ENCODE results near the gene TFDP1. TPM values are rescaled to one million over a fixed set of nuclear protein-coding genes. Genes with fewer than 3 reads are reported as not detected.

Gene TFDP1
- total RNA-seq, 1 experiment from 2014 or later: 45.6 TPM

- in situ Hi-C loops (cut with HindIII; ENCODE audit: low pct_unique_long_range_greater_than_20kb, low sequenced_read_pairs): no loop called here
- DNase-seq (ENCODE audit: low read depth, low spot score): no peak
Observed at GRCh38 chr13:113632706-113633484, 48.3 kb downstream of the TFDP1 start.

- no peak for DNase-seq (ENCODE audit: low read depth, low spot score)
- in situ Hi-C loops (cut with HindIII; ENCODE audit: low pct_unique_long_range_greater_than_20kb, low sequenced_read_pairs): no loop called here
Observed at GRCh38 chr13:113633485-113633873, 48.9 kb downstream of the TFDP1 start.

- in situ Hi-C loops (cut with HindIII; ENCODE audit: low pct_unique_long_range_greater_than_20kb, low sequenced_read_pairs): no loop called here
- no peak for DNase-seq (ENCODE audit: low read depth, low spot score)
Observed at GRCh38 chr13:113634279-113635047, 49.9 kb downstream of the TFDP1 start.

- in situ Hi-C loops (cut with HindIII; ENCODE audit: low pct_unique_long_range_greater_than_20kb, low sequenced_read_pairs): no loop called here
Observed at GRCh38 chr13:113635048-113635420, 50.5 kb downstream of the TFDP1 start.

GRCh38 chr13:113635709-113636108, 51.2 kb downstream of the TFDP1 start:
- in situ Hi-C loops (cut with HindIII; ENCODE audit: low pct_unique_long_range_greater_than_20kb, low sequenced_read_pairs): no loop called here
- DNase-seq (ENCODE audit: low read depth, low spot score): no peak

More at GRCh38 chr13:113635048-113635420, 50.5 kb downstream of the TFDP1 start:
- DNase-seq (ENCODE audit: low read depth, low spot score): no peak

GRCh38 chr13:113636266-113636963, 51.9 kb downstream of the TFDP1 start:
- in situ Hi-C loops (cut with HindIII; ENCODE audit: low pct_unique_long_range_greater_than_20kb, low sequenced_read_pairs): no loop called here
- no peak for DNase-seq (ENCODE audit: low read depth, low spot score)

GRCh38 chr13:113637262-113638160, 53.0 kb downstream of the TFDP1 start:
- in situ Hi-C loops (cut with HindIII; ENCODE audit: low pct_unique_long_range_greater_than_20kb, low sequenced_read_pairs): no loop called here
- DNase-seq (ENCODE audit: low read depth, low spot score): no peak

- no peak for DNase-seq (ENCODE audit: low read depth, low spot score)
- in situ Hi-C loops (cut with HindIII; ENCODE audit: low pct_unique_long_range_greater_than_20kb, low sequenced_read_pairs): no loop called here
Observed at GRCh38 chr13:113638173-113638746, 53.7 kb downstream of the TFDP1 start.

- DNase-seq (ENCODE audit: low read depth, low spot score): no peak
- in situ Hi-C loops (cut with HindIII; ENCODE audit: low pct_unique_long_range_greater_than_20kb, low sequenced_read_pairs): no loop called here
Observed at GRCh38 chr13:113638806-113639205, 54.3 kb downstream of the TFDP1 start.

GRCh38 chr13:113639616-113640262, 55.2 kb downstream of the TFDP1 start:
- in situ Hi-C loops (cut with HindIII; ENCODE audit: low pct_unique_long_range_greater_than_20kb, low sequenced_read_pairs): no loop called here
- no peak for DNase-seq (ENCODE audit: low read depth, low spot score)

GRCh38 chr13:113641426-113641825, 56.9 kb downstream of the TFDP1 start:
- in situ Hi-C loops (cut with HindIII; ENCODE audit: low pct_unique_long_range_greater_than_20kb, low sequenced_read_pairs): no loop called here
- no peak for DNase-seq (ENCODE audit: low read depth, low spot score)

GRCh38 chr13:113642563-113642962, 58.0 kb downstream of the TFDP1 start:
- in situ Hi-C loops (cut with HindIII; ENCODE audit: low pct_unique_long_range_greater_than_20kb, low sequenced_read_pairs): no loop called here
- DNase-seq (ENCODE audit: low read depth, low spot score): no peak

GRCh38 chr13:113643593-113643992, 59.0 kb downstream of the TFDP1 start:
- in situ Hi-C loops (cut with HindIII; ENCODE audit: low pct_unique_long_range_greater_than_20kb, low sequenced_read_pairs): no loop called here
- no peak for DNase-seq (ENCODE audit: low read depth, low spot score)

- in situ Hi-C loops (cut with HindIII; ENCODE audit: low pct_unique_long_range_greater_than_20kb, low sequenced_read_pairs): no loop called here
- no peak for DNase-seq (ENCODE audit: low read depth, low spot score)
Observed at GRCh38 chr13:113644800-113645199, 60.2 kb downstream of the TFDP1 start.

- no peak for DNase-seq (ENCODE audit: low read depth, low spot score)
- in situ Hi-C loops (cut with HindIII; ENCODE audit: low pct_unique_long_range_greater_than_20kb, low sequenced_read_pairs): no loop called here
Observed at GRCh38 chr13:113645329-113645728, 60.8 kb downstream of the TFDP1 start.

- in situ Hi-C loops (cut with HindIII; ENCODE audit: low pct_unique_long_range_greater_than_20kb, low sequenced_read_pairs): no loop called here
- DNase-seq (ENCODE audit: low read depth, low spot score): no peak
Observed at GRCh38 chr13:113646376-113646775, 61.8 kb downstream of the TFDP1 start.

GRCh38 chr13:113646921-113647340, 62.4 kb downstream of the TFDP1 start:
- in situ Hi-C loops (cut with HindIII; ENCODE audit: low pct_unique_long_range_greater_than_20kb, low sequenced_read_pairs): no loop called here
- DNase-seq (ENCODE audit: low read depth, low spot score): no peak

Measured in SK-MEL-5 (cell line).